ENCODE results near the gene SNCB.

DNA sequence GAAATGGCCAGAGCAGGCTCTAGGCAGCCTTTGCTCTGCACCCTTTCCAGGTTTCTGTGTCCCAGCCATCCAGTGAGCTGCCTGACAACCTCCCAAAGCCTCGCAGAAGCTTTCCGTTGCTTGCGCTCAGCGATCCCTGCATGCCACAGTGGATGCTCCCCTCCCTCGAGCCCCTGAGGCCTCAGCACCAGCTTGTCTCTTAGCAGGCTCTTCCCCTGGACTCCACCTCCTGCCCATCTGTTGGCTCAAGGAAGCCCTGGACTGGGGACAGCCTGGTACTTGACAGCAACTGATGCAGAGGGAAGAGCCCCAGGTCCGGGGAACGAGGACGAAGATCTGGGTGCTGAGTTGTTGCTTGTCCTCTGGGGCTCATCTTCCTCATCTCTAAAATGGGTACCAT is 40.1 kb upstream of the SNCB start:
- TF ChIP-seq, protein P1, sequence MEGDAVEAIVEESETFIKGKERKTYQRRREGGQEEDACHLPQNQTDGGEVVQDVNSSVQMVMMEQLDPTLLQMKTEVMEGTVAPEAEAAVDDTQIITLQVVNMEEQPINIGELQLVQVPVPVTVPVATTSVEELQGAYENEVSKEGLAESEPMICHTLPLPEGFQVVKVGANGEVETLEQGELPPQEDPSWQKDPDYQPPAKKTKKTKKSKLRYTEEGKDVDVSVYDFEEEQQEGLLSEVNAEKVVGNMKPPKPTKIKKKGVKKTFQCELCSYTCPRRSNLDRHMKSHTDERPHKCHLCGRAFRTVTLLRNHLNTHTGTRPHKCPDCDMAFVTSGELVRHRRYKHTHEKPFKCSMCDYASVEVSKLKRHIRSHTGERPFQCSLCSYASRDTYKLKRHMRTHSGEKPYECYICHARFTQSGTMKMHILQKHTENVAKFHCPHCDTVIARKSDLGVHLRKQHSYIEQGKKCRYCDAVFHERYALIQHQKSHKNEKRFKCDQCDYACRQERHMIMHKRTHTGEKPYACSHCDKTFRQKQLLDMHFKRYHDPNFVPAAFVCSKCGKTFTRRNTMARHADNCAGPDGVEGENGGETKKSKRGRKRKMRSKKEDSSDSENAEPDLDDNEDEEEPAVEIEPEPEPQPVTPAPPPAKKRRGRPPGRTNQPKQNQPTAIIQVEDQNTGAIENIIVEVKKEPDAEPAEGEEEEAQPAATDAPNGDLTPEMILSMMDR (IDR thresholded peaks at IDR 0.05), result no peak
- TF ChIP-seq POLR2A (IDR thresholded peaks at IDR 0.05), result no peak
